ENCODE data around the gene CPED1. TPM values are rescaled to one million over a fixed set of nuclear protein-coding genes. Genes with fewer than 3 reads are reported as not detected.
"Not testable (repeated sequence)": the region's sequence is repeated elsewhere in the genome, so short reads cannot be mapped to it uniquely, and the experiment has no call there.

CPED1 gene
- total RNA-seq, 2 experiments from 2014 or later = not detected

- no peaks in the 10 kb centered on the region for H3K27me3 Mint-ChIP-seq
- DNase-seq = no peak
- H3K4me1 Mint-ChIP-seq (ENCODE audit: low read depth) = no peaks in the 10 kb centered on the region
- H3K4me3 Mint-ChIP-seq = no peak overlapping the region
- no peaks in the 10 kb centered on the region for H3K9me3 Mint-ChIP-seq
- ChIA-PET CTCF (interaction anchor here (1.2 kb wide), 1 partner anchor 14 kb away, joined by 4 read pairs; the partner anchor contains the start of gene CPED1), POLR2A (no interaction called here)
- TF ChIP-seq CTCF (IDR thresholded peaks at IDR 0.05) = no peak
- H3K36me3 Mint-ChIP-seq (ENCODE audit: low read depth) = peaks cover 33% of the 10 kb centered on the region
- intact Hi-C loops (cut with micrococcal nuclease) = no loop called here
- ATAC-seq = no peak
- no peak overlapping the region for H3K27ac Mint-ChIP-seq
These were observed 14.7 kb upstream of the CPED1 start for GRCh38 chr7:120973849-120974248.

- Mint-ChIP-seq H3K36me3 (ENCODE audit: low read depth) (peaks cover 1% of the 10 kb centered on the region), H3K4me1 (ENCODE audit: low read depth) (peaks cover 3% of the 10 kb centered on the region), H3K9me3 (no peaks in the 10 kb centered on the region), H3K4me3 (no peak overlapping the region), H3K27ac (no peak overlapping the region), H3K27me3 (peaks cover 4% of the 10 kb centered on the region)
- ChIA-PET CTCF (no interaction called here), POLR2A (no interaction called here)
- ATAC-seq (no peak), DNase-seq (no peak)
- no peak for TF ChIP-seq CTCF (IDR thresholded peaks at IDR 0.05)
- intact Hi-C loops (cut with micrococcal nuclease) = no loop called here
These were observed 8.6 kb upstream of the CPED1 start for GRCh38 chr7:120979765-120980499.

- ChIA-PET CTCF (interaction anchor here (0.8 to 1.2 kb wide), 2 partner anchors 102 to 127 kb away, joined by 3 read pairs; no protein-coding TSS in a partner anchor), POLR2A (interaction anchor here (1.0 kb wide), 1 partner anchor 17 kb away, joined by 3 read pairs; no protein-coding TSS in a partner anchor)
- Mint-ChIP-seq H3K4me3 (no peak overlapping the region), H3K36me3 (ENCODE audit: low read depth) (peaks cover under 1% of the 10 kb centered on the region), H3K4me1 (ENCODE audit: low read depth) (peaks cover 3% of the 10 kb centered on the region), H3K27me3 (peaks cover 9% of the 10 kb centered on the region), H3K27ac (no peak overlapping the region), H3K9me3 (no peaks in the 10 kb centered on the region)
- DNase-seq (no peak), ATAC-seq (no peak)
- TF ChIP-seq CTCF (IDR thresholded peaks at IDR 0.05) = no peak
- intact Hi-C loops (cut with micrococcal nuclease) = no loop called here
These were observed 7.4 kb upstream of the CPED1 start for GRCh38 chr7:120981117-120981516.

GRCh38 chr7:120981888-120982615 is 6.5 kb upstream of the CPED1 start:
- POLR2A ChIA-PET = interaction anchor here (1.0 kb wide), 1 partner anchor 18 kb away, joined by 3 read pairs; no protein-coding TSS in a partner anchor
- no peaks in the 10 kb centered on the region for H3K36me3 Mint-ChIP-seq (ENCODE audit: low read depth)
- ATAC-seq (peak; percentile 42), DNase-seq (no peak)
- no peaks in the 10 kb centered on the region for H3K9me3 Mint-ChIP-seq
- intact Hi-C loops (cut with micrococcal nuclease) = no loop called here
- H3K4me1 Mint-ChIP-seq (ENCODE audit: low read depth) = peaks cover 3% of the 10 kb centered on the region
- peaks cover 13% of the 10 kb centered on the region for H3K27me3 Mint-ChIP-seq
- TF ChIP-seq CTCF (IDR thresholded peaks at IDR 0.05) = no peak
- H3K4me3 Mint-ChIP-seq = no peak overlapping the region
- no peak overlapping the region for H3K27ac Mint-ChIP-seq
- CTCF ChIA-PET = interaction anchor here (0.8 to 1.2 kb wide), 2 partner anchors 101 to 126 kb away, joined by 3 read pairs; no protein-coding TSS in a partner anchor

GRCh38 chr7:120983592-120983991 is 4.9 kb upstream of the CPED1 start:
- H3K4me3 Mint-ChIP-seq; DNase-seq; H3K27ac Mint-ChIP-seq; POLR2A ChIA-PET; H3K9me3 Mint-ChIP-seq; CTCF ChIA-PET; ATAC-seq; H3K36me3 Mint-ChIP-seq (ENCODE audit: low read depth); intact Hi-C loops (cut with micrococcal nuclease): not testable (repeated sequence)
- Mint-ChIP-seq H3K4me1 (ENCODE audit: low read depth) (peaks cover 11% of the 10 kb centered on the region), H3K27me3 (peaks cover 23% of the 10 kb centered on the region)

Data from activated CD8-positive, alpha-beta T cell treated with anti-CD3 and anti-CD28 coated beads for 36 hours (primary cell).